NCI-H460 (cell line): ENCODE measurements around the gene LUZP1. TPM values are rescaled to one million over a fixed set of nuclear protein-coding genes. Genes with fewer than 3 reads are reported as not detected.

ENCODE experiments used
- DNase-seq: peaks from one replicate; pipeline ENCODE4 v3.0.0-alpha.2; 2016; ENCODE audit warnings: low read depth; ENCODE audit errors: extremely low read depth
- total RNA-seq: library from RNA; depleted of rRNA; stranded (reverse); fragments of >200 nt; shearing (Covaris generic); gene quantifications from 2 replicates; pipeline ENCODE4 v1.2.3, GENCODE V29; 2014

LUZP1 gene
- total RNA-seq, 1 experiment from 2014 or later: 11.7 TPM

- DNase-seq: no peak
Observed at GRCh38 chr1:23092447-23092846, 76.2 kb downstream of the LUZP1 start.

GRCh38 chr1:23091545-23091944 is 77.1 kb downstream of the LUZP1 start:
- no peak for DNase-seq

- no peak for DNase-seq
Observed at GRCh38 chr1:23090056-23090455, 78.6 kb downstream of the LUZP1 start.

- DNase-seq: no peak
Observed at GRCh38 chr1:23088027-23088426, 80.6 kb downstream of the LUZP1 start.

- no peak for DNase-seq
Observed at GRCh38 chr1:23085696-23086095, 83.0 kb downstream of the LUZP1 start.

GRCh38 chr1:23084880-23085279 is 83.8 kb downstream of the LUZP1 start:
- DNase-seq: no peak

- no peak for DNase-seq
Observed at GRCh38 chr1:23083714-23084480, 84.8 kb downstream of the LUZP1 start.

GRCh38 chr1:23081376-23081775 is 87.3 kb downstream of the LUZP1 start:
- DNase-seq: no peak

- no peak for DNase-seq
Observed at GRCh38 chr1:23080885-23081284, 87.8 kb downstream of the LUZP1 start.

- DNase-seq: no peak
Observed at GRCh38 chr1:23079025-23079424, 89.6 kb downstream of the LUZP1 start.

- no peak for DNase-seq
Observed at GRCh38 chr1:23074012-23074411, 94.6 kb downstream of the LUZP1 start.

- no peak for DNase-seq
Observed at GRCh38 chr1:23069675-23070074, 99.0 kb downstream of the LUZP1 start.

- no peak for DNase-seq
Observed at GRCh38 chr1:23069149-23069548, 99.5 kb downstream of the LUZP1 start.

- DNase-seq: no peak
Observed at GRCh38 chr1:23066075-23066474, 102.6 kb downstream of the LUZP1 start.

- no peak for DNase-seq
Observed at GRCh38 chr1:23065385-23065784, 103.3 kb downstream of the LUZP1 start.

GRCh38 chr1:23062271-23062670 is 106.4 kb downstream of the LUZP1 start:
- DNase-seq: no peak

GRCh38 chr1:23057301-23057700 is 111.4 kb downstream of the LUZP1 start:
- no peak for DNase-seq

- DNase-seq: no peak
Observed at GRCh38 chr1:23051290-23051909, 117.3 kb downstream of the LUZP1 start.

GRCh38 chr1:23050201-23050600 is 118.5 kb downstream of the LUZP1 start:
- DNase-seq: no peak

- no peak for DNase-seq
Observed at GRCh38 chr1:23044035-23044434, 124.6 kb downstream of the LUZP1 start.

GRCh38 chr1:23040509-23040908 is 128.1 kb downstream of the LUZP1 start:
- no peak for DNase-seq

- no peak for DNase-seq
Observed at GRCh38 chr1:23039308-23039826, 129.3 kb downstream of the LUZP1 start.
